Measurements from ENCODE around the gene AUTS2.

AUTS2 gene

GRCh38 chr7:69622014-69622835 is 23.9 kb downstream of the AUTS2 start:
- DNase-seq (ENCODE audit: insufficient read length, low spot score) (no peak), FAIRE-seq (no peak)

DNA sequence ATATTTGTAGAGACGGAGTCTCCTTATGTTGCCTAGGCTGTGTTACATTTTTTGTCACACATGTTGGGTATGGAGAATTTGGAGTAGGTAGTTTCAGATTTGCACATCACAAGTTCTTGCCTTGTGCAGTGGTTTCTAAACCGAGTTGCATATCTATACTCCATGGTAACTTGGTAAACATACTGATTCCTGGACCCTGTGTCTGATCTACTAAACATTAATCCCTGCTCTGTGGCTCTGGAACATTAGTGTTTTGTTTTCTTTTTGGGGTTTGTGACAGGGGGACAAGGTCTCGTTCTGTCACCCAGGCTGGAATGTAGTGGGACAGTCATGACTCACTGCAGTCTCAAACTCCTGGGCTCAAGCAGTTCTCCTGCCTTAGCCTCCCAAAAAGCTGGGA is 24.7 kb downstream of the AUTS2 start:
- FAIRE-seq (peak; percentile 37), DNase-seq (ENCODE audit: insufficient read length, low spot score) (no peak)

GRCh38 chr7:69624435-69625230 is 26.4 kb downstream of the AUTS2 start:
- no peak for DNase-seq (ENCODE audit: insufficient read length, low spot score)
- FAIRE-seq: no peak

- no peak for FAIRE-seq
Measured at GRCh38 chr7:69625238-69625637, 27.0 kb downstream of the AUTS2 start.

DNA sequence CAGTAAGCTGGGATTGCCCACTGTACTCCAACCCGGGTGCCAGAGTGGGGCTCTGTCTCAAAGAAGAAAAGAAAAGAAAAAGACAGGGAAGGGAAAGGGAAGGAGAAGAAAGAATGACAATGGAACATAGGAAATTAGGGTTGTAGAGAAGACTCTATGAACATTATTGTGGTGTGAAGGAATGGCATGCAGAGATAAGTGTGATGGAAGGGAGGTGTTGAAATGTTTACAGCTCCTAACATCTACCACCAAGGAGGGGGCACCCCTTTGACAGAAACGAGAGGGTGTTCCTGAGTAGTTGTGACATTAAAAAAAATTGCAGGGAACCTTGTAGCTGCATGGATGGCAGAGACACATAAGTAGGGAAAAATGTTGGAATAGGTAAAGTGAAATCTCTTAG is 27.5 kb downstream of the AUTS2 start:
- no peak for FAIRE-seq
- DNase-seq (ENCODE audit: insufficient read length, low spot score): no peak

More at GRCh38 chr7:69625238-69625637, 27.0 kb downstream of the AUTS2 start:
- DNase-seq (ENCODE audit: insufficient read length, low spot score): no peak

GRCh38 chr7:69630292-69630691 is 32.0 kb downstream of the AUTS2 start:
- DNase-seq (ENCODE audit: insufficient read length, low spot score) (no peak), FAIRE-seq (no peak)

DNA sequence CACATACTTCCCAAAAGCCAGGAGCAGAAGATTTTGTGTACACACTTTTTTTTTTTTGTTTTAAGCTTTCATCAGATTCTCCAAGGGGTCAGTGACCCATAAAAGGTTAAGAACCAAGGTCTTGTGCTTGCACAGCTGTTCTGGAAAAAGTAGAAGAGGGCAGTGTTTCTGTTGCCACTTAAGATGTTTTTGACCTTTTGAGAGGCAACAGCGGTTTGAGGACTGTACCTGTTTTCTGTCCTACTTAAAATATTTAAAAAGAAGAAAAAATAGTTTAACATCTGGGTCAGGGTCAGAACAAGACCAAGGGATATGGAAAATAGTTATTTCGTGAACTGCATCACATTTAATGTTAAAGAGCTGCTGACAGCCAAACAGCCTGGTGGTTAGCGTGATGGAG is 32.9 kb downstream of the AUTS2 start:
- DNase-seq (ENCODE audit: insufficient read length, low spot score) (no peak), FAIRE-seq (no peak)

DNA sequence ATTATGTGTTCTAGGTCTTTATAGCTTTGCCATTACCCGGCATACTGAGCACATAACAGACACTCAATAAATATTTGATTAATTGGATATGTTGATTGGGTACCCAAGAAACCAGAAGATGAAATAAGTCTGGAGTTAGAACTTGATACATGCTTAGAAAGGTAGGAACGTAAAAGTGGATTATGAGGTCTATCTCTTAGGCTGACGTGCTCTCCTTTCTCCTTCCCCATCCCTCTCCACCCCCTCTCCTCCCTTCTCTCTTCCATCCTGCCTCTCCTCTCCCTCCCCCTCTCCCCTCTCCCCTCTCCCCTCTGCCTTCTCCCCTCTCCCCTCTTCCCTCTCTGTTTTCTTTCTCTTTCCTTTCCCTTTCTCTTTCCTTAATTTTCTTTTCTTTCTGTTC is 34.0 kb downstream of the AUTS2 start:
- FAIRE-seq: no peak
- DNase-seq (ENCODE audit: insufficient read length, low spot score): no peak

GRCh38 chr7:69633122-69633831 is 35.0 kb downstream of the AUTS2 start:
- no peak for DNase-seq (ENCODE audit: insufficient read length, low spot score)
- FAIRE-seq: no peak

DNA sequence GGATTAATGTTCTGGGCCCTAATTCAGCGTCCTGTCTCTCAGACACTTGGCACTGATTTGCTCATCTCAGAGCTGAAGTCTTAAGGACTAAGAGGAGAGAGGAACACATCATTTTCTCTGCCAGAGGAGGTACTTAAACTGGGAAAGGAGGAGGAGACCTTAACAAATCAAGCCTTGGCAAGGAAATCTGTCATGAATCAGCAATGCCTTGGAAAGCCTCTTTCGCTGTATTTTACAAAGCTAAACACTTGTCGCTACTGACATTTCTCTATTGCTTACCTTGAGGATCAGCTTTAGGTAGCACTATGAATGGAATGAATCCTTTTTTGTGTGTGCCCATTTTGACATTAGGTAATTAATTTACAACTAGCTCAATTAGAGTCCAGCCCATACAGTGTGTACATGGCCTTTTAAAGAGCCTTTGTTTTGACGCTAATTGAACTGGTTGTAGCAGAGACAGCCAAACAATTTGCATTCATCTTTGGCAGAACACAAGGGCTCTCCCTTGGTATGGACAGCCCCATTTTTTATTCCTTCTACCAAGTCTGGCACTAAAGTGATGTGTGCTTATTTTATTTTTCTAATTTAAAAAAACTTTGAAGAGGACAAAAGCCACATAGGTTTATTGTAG is 37.4 kb downstream of the AUTS2 start:
- FAIRE-seq (no peak), DNase-seq (ENCODE audit: insufficient read length, low spot score) (no peak)

- FAIRE-seq: no peak
Measured at GRCh38 chr7:69638674-69639073, 40.4 kb downstream of the AUTS2 start.

DNA sequence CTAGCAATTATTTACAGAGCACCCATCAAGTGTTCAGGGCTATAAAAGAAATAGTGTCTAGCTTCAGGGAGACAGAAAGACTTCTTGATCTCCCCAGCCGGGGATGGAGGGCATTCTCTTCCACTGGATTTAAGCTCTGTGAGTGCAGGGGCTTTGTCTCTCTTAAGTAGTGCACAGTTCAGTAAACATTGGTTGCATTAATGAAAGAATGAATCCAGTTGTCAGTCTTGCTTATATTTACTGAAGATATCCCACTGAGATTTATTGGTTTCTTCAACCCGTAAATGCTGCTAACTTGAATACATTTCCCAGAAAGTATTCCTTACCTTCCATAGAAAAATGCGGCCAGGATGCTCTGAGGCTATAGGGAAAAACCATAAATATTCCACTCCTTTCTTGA is 41.9 kb downstream of the AUTS2 start:
- FAIRE-seq (no peak), DNase-seq (ENCODE audit: insufficient read length, low spot score) (no peak)

More at GRCh38 chr7:69638674-69639073, 40.4 kb downstream of the AUTS2 start:
- no peak for DNase-seq (ENCODE audit: insufficient read length, low spot score)

- no peak for DNase-seq (ENCODE audit: insufficient read length, low spot score)
- FAIRE-seq: no peak
Measured at GRCh38 chr7:69640925-69641594, 42.8 kb downstream of the AUTS2 start.

GRCh38 chr7:69643265-69643664 is 45.0 kb downstream of the AUTS2 start:
- DNase-seq (ENCODE audit: insufficient read length, low spot score) (no peak), FAIRE-seq (no peak)

DNA sequence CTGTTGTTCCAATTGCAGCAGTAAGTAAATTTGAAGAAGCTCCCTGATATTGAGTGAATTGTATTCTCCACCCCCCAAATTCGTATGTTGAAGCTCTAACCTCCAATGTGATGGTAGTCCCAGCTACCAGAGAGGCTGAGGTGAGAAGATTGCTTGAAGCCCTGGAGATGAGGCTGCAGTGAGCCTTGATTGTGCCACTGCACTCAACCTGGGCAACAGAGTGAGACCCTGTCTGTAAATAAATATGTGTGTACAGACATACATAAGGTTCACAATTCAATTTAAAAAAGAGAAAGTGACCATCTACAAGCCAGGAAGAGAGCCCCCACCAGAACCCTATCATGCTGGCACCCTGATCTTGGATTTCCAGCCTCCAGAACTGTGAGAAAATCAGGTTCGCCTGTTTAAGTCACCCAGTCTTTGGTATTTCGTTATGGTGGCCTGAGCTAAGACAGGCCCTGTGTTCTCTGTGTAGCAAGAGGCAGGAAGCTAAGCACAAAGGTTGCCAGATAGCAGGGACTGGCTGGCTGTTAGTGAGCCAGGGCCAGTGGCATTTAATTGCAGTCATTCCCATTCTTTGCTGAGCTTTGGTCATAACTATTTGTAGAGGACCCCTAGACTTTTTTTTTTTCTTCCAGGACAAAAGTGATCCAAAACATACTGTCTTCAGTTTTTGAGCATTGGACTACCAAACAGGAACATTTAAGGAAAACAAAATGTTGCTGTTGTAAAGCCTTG is 45.6 kb downstream of the AUTS2 start:
- DNase-seq (ENCODE audit: insufficient read length, low spot score): no peak
- no peak for FAIRE-seq

DNA sequence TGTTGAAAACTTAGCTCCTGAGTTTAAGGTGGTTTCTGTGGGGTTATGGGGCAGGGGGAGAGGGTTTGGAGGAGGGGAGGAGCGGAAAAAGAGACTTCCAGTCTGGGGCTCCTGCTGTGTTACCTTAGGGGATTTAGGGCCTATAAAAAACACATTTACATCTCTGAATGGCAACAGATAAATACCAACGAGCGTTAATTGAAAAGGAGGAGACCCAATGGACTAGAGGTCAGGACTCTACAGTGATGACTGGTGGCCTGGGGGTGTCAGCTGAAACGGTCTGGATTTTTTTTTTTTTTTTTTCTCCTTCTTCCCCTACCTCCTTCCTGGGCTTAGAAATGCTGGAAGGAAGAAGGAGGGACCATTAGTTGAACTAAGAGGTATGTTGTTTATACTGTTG is 47.4 kb downstream of the AUTS2 start:
- DNase-seq (ENCODE audit: insufficient read length, low spot score) (no peak), FAIRE-seq (no peak)

- DNase-seq (ENCODE audit: insufficient read length, low spot score) (peak; percentile 10), FAIRE-seq (peak; percentile 89)
Measured at GRCh38 chr7:69651101-69651590, 52.9 kb downstream of the AUTS2 start.

DNA sequence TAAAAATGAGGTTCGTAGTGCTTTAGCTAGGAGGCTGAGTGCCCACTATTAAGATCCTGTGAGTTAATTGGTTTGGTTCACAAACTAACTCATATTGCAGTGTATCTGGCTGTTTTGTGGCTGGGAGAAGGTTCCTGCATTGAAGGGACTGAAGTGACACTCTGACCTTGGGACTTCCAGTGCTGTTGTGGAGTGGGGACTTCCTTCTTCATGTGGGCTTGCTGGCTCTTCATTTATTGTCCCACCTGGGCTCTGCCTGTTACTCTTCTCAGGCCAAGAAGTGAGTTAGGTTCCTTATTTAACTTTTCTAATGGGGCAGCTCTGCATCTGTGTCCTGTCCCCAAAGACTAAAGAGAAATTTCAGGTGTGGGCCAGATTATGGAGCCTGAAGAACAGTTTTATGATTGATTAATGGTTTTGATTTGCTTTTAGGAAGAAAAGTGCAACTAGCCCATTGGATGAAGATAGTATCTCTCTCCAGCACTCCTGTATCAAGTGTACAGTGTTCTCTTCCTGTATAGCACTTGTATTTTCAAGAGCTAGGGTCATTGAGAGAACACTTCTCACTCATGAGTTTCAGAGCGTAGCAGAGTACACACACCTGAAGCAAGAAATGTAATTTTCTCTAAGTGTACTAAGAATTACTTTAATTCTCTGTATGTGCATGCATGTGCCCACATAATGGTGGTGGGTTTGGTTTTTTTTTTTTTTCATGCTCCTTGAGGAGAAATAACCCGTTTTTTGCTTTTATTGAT is 54.8 kb downstream of the AUTS2 start:
- no peak for FAIRE-seq
- no peak for DNase-seq (ENCODE audit: insufficient read length, low spot score)

DNA sequence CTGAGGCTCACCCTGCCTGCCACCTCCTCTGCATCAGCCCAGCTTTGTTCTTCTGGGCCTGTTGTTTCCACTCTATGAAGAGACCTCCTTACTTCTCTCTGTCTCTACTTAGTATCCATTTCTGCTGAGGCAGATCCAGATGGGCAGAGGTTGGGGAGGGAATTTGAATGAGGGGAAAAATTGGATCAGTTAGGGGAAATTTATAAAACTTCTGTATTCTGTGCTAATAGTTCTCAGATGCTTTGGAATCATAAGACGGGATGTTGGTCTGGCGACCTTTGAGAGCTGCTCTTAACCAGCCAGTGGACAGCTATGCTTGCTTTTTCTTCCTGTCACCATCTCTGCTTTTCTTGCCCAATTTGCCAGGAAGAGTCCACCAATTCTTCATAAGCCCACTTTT is 55.5 kb downstream of the AUTS2 start:
- no peak for FAIRE-seq

More for the DNA sequence above, 55.5 kb downstream of the AUTS2 start:
- DNase-seq (ENCODE audit: insufficient read length, low spot score): no peak

Measured in GM19239 (cell line).